HCEC 1CT (cell line): ENCODE results near the gene ENTR1.

Experiments used
- DNase-seq: peaks from one replicate; pipeline ENCODE4 v3.0.0-alpha.2; 2017

ENTR1 gene, protein sequence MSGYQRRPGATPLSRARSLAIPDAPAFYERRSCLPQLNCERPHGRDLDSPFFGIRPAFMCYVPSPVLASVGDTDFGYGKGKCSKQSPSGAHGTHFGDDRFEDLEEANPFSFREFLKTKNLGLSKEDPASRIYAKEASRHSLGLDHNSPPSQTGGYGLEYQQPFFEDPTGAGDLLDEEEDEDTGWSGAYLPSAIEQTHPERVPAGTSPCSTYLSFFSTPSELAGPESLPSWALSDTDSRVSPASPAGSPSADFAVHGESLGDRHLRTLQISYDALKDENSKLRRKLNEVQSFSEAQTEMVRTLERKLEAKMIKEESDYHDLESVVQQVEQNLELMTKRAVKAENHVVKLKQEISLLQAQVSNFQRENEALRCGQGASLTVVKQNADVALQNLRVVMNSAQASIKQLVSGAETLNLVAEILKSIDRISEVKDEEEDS

DNA sequence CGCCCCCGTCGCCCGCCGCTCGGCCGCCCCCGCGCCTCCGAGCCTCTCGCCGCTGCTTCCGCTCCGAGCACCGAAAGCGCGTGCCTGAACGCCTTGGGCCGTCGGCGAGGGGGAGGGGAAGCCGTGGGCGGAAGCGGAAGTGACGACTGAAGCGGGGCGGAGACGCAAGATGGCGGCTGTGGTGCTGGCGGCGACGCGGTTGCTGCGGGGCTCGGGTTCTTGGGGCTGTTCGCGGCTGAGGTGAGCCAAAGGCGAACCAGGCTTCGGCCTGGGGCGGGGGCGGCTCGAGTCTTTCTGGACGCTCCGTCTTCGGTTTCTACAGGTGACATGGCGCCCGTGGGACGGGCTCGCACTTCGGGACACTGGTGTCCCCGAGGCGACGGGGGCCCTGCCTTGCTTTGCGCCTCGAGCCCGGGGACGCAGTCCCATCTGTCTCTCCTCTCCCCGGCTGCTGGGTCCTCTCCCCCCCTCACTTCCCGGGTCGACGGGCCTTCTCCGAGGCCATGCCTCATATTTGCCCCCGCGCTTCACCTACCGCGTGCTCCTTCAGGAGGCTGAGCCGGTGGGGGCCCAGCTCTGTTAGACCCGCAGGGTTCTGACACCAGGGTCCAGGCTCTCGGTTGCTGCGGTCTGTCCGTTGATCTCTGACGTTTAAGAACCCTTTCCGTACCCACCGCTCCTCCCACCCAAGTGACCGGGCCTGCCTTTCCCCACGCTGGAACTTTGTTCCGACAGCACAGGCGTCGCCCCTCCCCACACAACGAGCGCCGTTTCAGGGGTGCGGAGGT lies at the start of gene ENTR1, which contains the start of gene PMPCA:
Gene ENTR1, minus strand, starts transcription at position 115 of the 788 bp plus-strand sequence. CDS start 217 bp downstream, outside the sequence.
Gene PMPCA, plus strand, starts transcription at position 159 of the 788 bp plus-strand sequence. Its CDS starts 11 bp downstream, at position 170.
- peak; percentile 84 for DNase-seq

- DNase-seq, result no peak
Observed at GRCh38 chr9:136459425-136459824, 49.0 kb upstream of the ENTR1 start.

GRCh38 chr9:136457326-136457725 lies 46.9 kb upstream of the ENTR1 start:
- no peak for DNase-seq

DNA sequence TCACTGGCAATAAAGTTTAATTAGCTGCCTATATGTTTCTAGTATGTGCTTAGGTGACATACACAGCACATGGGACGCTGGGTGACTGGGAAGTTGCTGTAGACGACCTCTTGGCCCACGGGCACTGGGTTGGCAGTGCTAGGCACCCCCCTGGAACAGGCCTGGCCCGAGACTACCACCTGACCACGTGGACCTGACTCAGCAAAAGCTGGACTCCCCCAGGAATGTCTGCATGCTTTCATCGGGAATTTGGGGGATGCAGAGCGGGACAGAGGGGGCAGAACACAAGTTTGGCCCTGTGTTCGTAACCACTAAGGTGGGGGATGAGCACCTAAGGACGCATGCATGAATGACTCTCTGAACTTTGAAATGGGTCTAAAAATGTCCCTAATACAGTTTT lies 45.8 kb upstream of the ENTR1 start:
- no peak for DNase-seq

DNA sequence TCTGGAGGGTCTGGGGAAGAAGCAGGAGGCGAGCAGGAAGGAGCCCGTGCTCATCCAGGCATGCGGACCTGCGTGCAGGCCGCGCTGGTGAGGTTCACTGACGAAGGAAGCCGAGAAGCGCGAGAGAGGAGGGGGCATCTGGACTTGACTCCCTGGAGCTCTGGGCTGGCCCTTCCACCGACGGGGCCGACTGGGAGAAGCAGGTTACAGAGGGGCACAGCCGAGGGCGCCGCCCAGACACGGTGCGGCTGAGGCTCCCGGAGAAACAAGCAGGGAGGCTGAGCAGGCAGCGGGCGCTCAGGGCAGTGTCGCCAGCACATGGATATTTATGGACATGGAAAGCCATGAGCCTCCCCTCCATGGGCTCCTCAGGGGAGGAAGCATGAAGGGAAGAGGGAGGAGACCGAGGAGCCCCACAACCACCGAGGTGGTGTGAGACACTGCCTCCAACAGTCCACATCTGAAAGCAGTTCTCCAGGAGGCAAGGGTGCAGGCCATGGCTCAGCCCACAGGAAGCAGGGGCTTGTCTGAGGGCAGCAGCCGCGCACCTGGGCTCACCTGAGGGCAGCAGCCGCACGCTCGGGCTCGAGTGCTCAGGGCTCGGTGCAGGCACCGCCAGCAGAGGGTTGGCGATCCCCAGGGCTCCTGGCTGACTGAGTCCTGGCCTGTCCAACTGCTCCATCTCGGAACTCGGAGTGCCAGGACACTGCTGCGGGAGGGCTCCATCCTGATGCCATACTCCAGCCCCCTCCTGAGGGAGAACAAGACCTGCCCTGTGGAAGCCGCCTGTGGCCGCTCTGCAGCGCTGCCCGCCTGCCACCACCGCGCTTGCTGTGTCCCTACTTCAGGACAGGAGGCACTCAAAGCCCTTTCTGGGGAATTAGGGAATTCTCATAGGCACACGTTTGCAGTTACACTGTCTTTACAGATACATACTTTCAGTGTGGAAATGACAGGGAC lies 44.9 kb upstream of the ENTR1 start:
- no peak for DNase-seq

DNA sequence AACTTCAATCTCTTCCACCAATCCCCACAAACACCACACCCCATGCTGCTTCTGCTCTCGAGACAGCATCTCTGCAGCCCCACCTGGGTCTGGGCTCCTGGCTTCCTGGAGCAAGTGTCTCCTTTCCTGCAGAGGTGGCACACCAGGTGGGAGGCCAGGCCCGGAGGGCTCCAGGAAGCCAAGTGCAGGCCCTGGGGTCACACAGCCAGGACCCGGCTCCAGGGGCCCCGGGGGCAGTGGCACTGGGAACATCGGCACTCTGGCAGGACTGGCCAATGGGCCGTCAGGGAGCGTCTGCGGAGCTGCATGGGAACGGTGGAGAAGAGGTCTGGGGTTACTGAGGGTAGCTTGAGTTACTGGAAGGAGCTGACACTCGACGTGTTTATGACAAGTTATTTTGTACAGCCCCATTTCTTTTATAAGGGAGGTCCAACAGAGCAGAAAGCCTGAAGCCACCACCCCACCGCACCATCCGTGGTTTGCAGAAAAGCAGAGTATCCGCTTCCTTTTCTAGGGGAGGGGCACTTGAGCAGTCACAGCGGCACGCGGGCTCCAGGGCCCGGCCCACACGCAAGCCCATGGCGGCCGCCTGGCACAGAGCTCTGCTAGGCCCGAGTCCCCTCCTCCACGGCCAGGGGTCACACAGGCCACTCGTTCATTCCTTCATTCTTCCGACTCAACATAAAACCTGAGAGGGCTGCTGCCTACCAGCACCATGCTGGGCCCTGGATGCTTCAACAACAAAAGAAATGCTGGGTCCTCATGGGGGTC lies 43.8 kb upstream of the ENTR1 start:
- no peak for DNase-seq

DNA sequence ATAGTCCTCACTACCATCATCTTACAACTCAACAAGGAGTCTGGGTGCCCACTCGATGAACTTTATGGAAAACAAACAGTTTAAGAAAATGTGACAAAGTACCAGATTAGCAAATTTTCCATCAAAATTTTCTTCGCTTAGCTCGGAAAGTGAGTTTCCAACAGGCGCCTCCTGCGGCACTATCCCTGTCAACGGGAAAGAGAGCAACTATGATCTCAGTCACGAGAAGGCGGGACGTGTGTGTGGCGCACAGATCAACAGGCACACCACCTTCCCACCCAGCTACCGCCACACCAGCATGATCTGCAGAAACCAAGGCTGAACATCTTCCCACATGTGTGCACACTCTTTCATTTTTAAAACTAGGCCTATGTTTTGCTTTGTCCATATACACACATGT lies 42.9 kb upstream of the ENTR1 start:
- DNase-seq, result no peak

DNA sequence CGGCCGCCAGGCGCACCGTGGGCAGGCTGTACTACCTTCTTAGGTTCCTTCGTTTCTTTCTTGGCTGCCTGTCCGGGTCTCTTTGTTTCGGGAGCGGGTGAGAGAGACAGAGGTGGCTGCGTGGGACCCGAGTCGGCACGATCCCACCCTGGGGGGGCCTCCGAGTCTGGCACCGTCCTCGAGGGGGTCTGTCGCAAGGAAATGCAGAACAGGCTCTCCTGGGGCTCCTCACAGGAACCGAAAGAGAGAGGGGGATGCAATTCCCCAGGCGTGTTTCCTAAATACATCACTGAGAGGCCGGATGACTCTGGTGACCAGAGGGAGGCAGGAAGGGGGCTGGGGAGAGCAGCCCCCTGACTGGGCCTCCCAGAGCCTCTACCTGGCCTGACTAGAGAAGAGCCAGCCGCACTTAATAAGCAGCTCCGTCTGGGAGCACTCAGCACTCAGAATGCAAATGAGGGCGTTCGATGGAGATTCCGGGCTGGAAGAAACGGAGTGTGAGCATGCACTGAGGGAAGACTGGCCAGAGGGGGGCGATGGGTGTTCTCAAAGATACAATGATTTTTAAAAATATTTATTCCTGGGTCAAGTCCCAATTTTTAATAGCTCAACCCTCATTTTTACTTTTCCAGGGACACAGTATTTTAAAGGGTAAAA lies 40.9 kb upstream of the ENTR1 start:
- no peak for DNase-seq

DNA sequence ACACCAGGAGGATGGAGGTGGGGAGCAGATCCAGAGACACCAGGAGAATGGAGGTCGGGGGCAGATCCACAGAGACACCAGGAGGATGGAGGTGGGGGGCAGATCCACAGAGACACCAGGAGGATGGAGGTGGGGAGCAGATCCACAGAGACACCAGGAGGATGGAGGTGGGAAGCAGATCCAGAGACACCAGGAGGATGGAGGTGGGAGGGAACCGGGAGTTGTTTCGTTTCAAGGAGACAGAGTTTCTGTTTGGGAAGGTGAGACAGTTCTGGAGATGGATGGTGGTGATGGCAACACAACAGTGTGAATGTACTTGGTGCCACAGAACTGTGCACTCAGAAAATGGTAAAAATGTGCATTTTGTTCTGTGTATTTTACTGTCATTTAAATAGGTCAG lies 38.2 kb upstream of the ENTR1 start:
- DNase-seq, result no peak

- DNase-seq, result no peak
Observed at GRCh38 chr9:136447173-136447778, 36.9 kb upstream of the ENTR1 start.

DNA sequence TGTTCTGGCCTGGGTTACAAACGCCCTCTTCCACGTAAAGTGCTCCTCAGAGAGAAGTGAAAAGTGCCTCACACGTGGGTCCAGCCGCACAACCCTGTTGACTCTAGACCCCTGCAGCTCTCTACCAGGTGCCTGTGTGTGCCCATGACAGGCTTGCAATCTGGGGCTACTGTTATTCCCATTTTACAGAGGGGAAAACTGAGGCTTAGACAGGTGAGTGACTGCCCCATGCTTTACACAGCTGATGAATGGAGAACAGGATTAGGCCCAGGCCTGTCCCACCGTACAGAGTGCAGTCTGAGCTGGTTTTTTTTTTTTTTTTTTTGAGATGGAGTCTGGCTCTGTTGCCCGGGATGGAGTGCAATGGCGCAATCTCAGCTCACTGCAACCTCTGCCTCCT lies 35.4 kb upstream of the ENTR1 start:
- no peak for DNase-seq

- no peak for DNase-seq
Observed at GRCh38 chr9:136444102-136444501, 33.7 kb upstream of the ENTR1 start.

GRCh38 chr9:136443687-136444086 lies 33.3 kb upstream of the ENTR1 start:
- DNase-seq, result no peak

GRCh38 chr9:136443087-136443486 lies 32.7 kb upstream of the ENTR1 start:
- no peak for DNase-seq

GRCh38 chr9:136442265-136442664 lies 31.9 kb upstream of the ENTR1 start:
- DNase-seq, result no peak

DNA sequence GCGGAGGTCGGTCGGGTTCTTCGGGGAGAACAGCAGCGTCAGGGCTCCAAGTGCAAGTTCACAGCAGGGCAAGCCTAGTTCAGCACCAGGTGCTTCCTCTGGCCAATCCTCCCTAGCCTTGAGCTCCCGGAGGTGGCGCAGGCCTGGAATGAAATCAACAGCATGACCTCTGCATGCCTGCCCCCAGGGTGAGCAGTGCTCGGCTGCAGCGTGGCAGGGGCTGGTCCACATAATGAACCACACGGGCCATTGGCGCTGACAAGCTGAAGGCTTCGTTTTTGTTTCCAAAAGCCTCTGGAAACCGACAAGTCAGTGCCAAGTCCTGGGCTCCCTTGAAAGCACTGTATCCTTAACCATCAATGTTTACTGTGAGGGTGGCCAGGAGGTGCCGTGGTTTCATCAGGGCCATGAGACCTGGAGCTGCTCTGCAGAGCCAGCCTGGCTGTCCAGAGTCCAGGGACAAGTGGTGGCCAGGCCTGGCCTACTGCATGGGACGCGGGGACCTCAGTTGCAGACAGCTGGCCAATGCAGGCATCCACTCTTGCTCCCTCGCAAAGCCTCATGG lies 31.3 kb upstream of the ENTR1 start:
- no peak for DNase-seq

- no peak for DNase-seq
Observed at GRCh38 chr9:136441191-136441680, 30.8 kb upstream of the ENTR1 start.

GRCh38 chr9:136439481-136440408 lies 29.3 kb upstream of the ENTR1 start, which contains the start of gene INPP5E:
Gene INPP5E, minus strand, starts transcription at chr9:136439845. Its CDS starts 426 bp downstream, at chr9:136439419.
- DNase-seq, result peak; percentile 53
